Astrocyte (in vitro differentiated cells and primary cell): ENCODE results near the gene TRMT2A. TPM values are rescaled to one million over a fixed set of nuclear protein-coding genes. Genes with fewer than 3 reads are reported as not detected.
A peak's percentile ranks its signal among the peaks of the same experiment; 100 is the strongest.

Experiments used
- DNase-seq: peaks from one replicate; pipeline ENCODE4 v3.0.0-alpha.2; 2010; ENCODE audit warnings: low read depth
- FAIRE-seq: peaks from 2 replicates; lab custom pipeline; 2011; peaks lifted over from hg19 to GRCh38; lab: Jason Lieb, UNC
- H2AFZ ChIP-seq: 2 replicates; pipeline ENCODE4 v1.6.0; 2012; ENCODE audit warnings: low read depth, low read length, inconsistent platforms
- H3K27ac ChIP-seq: 2 replicates; pipeline ENCODE4 v1.5.1; 2011; ENCODE audit warnings: low read depth, low read length, inconsistent platforms
- H3K27me3 ChIP-seq: 2 replicates; pipeline ENCODE4 v1.6.0; 2011; ENCODE audit warnings: low read length, inconsistent platforms; ENCODE audit not compliant: insufficient read depth
- H3K36me3 ChIP-seq: 2 replicates; pipeline ENCODE4 v1.5.1; 2011; ENCODE audit warnings: low read length, inconsistent platforms; ENCODE audit not compliant: insufficient read depth
- H3K4me1 ChIP-seq: 2 replicates; pipeline ENCODE4 v1.5.1; 2011; ENCODE audit warnings: low read length, inconsistent platforms; ENCODE audit not compliant: insufficient read depth
- H3K4me2 ChIP-seq: 2 replicates; pipeline ENCODE4 v1.6.0; 2012; ENCODE audit warnings: low read length, inconsistent platforms
- H3K4me3 ChIP-seq: 2 replicates; pipeline ENCODE4 v1.5.1; 2011; ENCODE audit warnings: low read depth, mild to moderate bottlenecking, low read length, inconsistent platforms; ENCODE audit not compliant: insufficient read depth
- H3K79me2 ChIP-seq: 2 replicates; pipeline ENCODE4 v1.6.0; 2012; ENCODE audit warnings: mild to moderate bottlenecking, low read length, inconsistent platforms; ENCODE audit not compliant: insufficient read depth
- H3K9ac ChIP-seq: 2 replicates; pipeline ENCODE4 v1.6.0; 2012; ENCODE audit warnings: mild to moderate bottlenecking, low read length, inconsistent platforms
- H3K9me3 ChIP-seq: 2 replicates; pipeline ENCODE4 v1.5.1; 2012; ENCODE audit warnings: low read depth, mild to moderate bottlenecking, low read length, inconsistent platforms; ENCODE audit not compliant: insufficient read depth
- H4K20me1 ChIP-seq: 2 replicates; pipeline ENCODE4 v1.6.0; 2012; ENCODE audit warnings: low read length, inconsistent platforms; ENCODE audit not compliant: insufficient read depth
- H3K27ac Mint-ChIP-seq: one replicate; pipeline ENCODE4 v1.8.0; 2021; ENCODE audit warnings: mild to moderate bottlenecking, mixed read lengths; ENCODE audit not compliant: unreplicated experiment
- H3K27me3 Mint-ChIP-seq: one replicate; pipeline ENCODE4 v1.8.0; 2021; ENCODE audit warnings: low read depth, mixed read lengths; ENCODE audit not compliant: unreplicated experiment
- H3K36me3 Mint-ChIP-seq: one replicate; pipeline ENCODE4 v1.8.0; 2021; ENCODE audit warnings: low read depth, mixed read lengths; ENCODE audit not compliant: unreplicated experiment
- H3K4me1 Mint-ChIP-seq: one replicate; pipeline ENCODE4 v1.8.0; 2021; ENCODE audit warnings: low read depth, mixed read lengths; ENCODE audit not compliant: unreplicated experiment
- H3K4me3 Mint-ChIP-seq: one replicate; pipeline ENCODE4 v1.8.0; 2021; ENCODE audit warnings: mild to moderate bottlenecking, moderate library complexity, mixed read lengths; ENCODE audit not compliant: unreplicated experiment
- H3K9me3 Mint-ChIP-seq: one replicate; pipeline ENCODE4 v1.8.0; 2021; ENCODE audit warnings: mild to moderate bottlenecking, mixed read lengths; ENCODE audit not compliant: unreplicated experiment
- EZH2 ChIP-seq: IDR thresholded peaks from 2 replicates; pipeline ENCODE4 v1.6.1; 2012; ENCODE audit warnings: mild to moderate bottlenecking, low read length, inconsistent platforms; ENCODE audit not compliant: insufficient read depth
- total RNA-seq: library from RNA; stranded (reverse); gene quantifications from 2 replicates; pipeline ENCODE4 v1.2.1, GENCODE V29; 2021
- TF ChIP-seq, protein P1 (sequence below): IDR thresholded peaks from 2 replicates; pipeline ENCODE4 v1.5.1; 2011; ENCODE audit warnings: low read depth, mild to moderate bottlenecking, inconsistent platforms, low read length, moderate library complexity; ENCODE audit not compliant: insufficient read depth

TRMT2A gene
- total RNA-seq, 1 donor from 2014 or later: 32.9 TPM

DNA sequence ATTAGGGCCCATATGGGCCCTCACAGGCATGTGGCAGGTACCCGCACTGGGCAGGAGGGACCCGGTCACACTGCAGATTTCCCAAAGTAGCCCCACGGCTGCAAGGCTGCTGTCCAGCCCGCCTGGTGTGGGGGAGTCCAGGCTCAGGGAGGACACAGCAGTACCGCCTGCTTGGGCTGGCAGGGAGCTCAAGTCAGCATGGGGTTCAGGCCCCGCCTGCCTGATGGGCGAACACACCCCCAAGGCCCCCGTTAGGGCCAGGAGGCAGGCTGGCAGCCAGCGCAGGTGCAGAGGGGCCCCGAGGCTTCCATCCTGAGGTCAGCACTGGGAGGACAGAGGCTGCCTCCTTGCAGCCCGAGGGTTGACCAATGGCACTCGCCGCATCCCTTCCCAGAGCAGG is 20.1 kb upstream of the TRMT2A start:
- H3K27ac ChIP-seq: no peak overlapping the region
- Mint-ChIP-seq H3K27ac (no peak overlapping the region), H3K4me1 (peaks cover 25% of the 10 kb centered on the region), H3K9me3 (no peaks in the 10 kb centered on the region), H3K27me3 (no peaks in the 10 kb centered on the region), H3K4me3 (peak overlapping the region; percentile 27), H3K36me3 (peaks cover 10% of the 10 kb centered on the region)
- H3K27me3 ChIP-seq: no peaks in the 10 kb centered on the region
- DNase-seq: no peak
- TF ChIP-seq, protein P1, sequence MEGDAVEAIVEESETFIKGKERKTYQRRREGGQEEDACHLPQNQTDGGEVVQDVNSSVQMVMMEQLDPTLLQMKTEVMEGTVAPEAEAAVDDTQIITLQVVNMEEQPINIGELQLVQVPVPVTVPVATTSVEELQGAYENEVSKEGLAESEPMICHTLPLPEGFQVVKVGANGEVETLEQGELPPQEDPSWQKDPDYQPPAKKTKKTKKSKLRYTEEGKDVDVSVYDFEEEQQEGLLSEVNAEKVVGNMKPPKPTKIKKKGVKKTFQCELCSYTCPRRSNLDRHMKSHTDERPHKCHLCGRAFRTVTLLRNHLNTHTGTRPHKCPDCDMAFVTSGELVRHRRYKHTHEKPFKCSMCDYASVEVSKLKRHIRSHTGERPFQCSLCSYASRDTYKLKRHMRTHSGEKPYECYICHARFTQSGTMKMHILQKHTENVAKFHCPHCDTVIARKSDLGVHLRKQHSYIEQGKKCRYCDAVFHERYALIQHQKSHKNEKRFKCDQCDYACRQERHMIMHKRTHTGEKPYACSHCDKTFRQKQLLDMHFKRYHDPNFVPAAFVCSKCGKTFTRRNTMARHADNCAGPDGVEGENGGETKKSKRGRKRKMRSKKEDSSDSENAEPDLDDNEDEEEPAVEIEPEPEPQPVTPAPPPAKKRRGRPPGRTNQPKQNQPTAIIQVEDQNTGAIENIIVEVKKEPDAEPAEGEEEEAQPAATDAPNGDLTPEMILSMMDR: no peak
- no peak for TF ChIP-seq EZH2
- H3K79me2 ChIP-seq: peaks cover 88% of the 10 kb centered on the region
- H3K9ac ChIP-seq: no peak overlapping the region
- no peaks in the 10 kb centered on the region for H3K9me3 ChIP-seq
- FAIRE-seq: no peak
- H3K36me3 ChIP-seq: no peaks in the 10 kb centered on the region
- no peak overlapping the region for H3K4me3 ChIP-seq
- H2AFZ ChIP-seq: no peak overlapping the region
- no peak overlapping the region for H3K4me2 ChIP-seq
- H3K4me1 ChIP-seq: peaks cover 32% of the 10 kb centered on the region
- peaks cover 78% of the 10 kb centered on the region for H4K20me1 ChIP-seq

DNA sequence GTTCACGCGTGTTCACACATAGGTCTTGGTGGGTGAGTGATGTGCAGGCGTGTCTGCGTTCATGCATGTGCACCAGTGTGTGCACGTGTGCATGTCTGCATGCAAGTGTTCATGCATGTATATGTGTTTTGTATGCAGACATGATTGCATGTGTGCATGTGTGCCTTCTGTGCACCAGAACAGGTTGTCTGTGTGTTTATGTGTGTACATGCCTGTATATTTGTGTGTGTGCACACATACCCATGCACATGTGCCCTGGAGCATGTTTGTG is 19.5 kb upstream of the TRMT2A start:
- DNase-seq (no peak), FAIRE-seq (no peak)
- Histone ChIP-seq H3K4me2 (no peak overlapping the region), H3K36me3 (no peaks in the 10 kb centered on the region), H3K9me3 (no peaks in the 10 kb centered on the region), H4K20me1 (peaks cover 72% of the 10 kb centered on the region), H3K79me2 (peaks cover 91% of the 10 kb centered on the region), H2AFZ (no peak overlapping the region), H3K27ac (no peak overlapping the region), H3K27me3 (no peaks in the 10 kb centered on the region), H3K4me1 (peaks cover 26% of the 10 kb centered on the region), H3K4me3 (no peak overlapping the region), H3K9ac (no peak overlapping the region)
- no peak for TF ChIP-seq EZH2
- TF ChIP-seq, protein P1: no peak
- H3K9me3 Mint-ChIP-seq: no peaks in the 10 kb centered on the region
- H3K27ac Mint-ChIP-seq: no peak overlapping the region
- no peak overlapping the region for H3K4me3 Mint-ChIP-seq
- H3K36me3 Mint-ChIP-seq: peaks cover 10% of the 10 kb centered on the region
- peaks cover 22% of the 10 kb centered on the region for H3K4me1 Mint-ChIP-seq
- H3K27me3 Mint-ChIP-seq: no peaks in the 10 kb centered on the region

DNA sequence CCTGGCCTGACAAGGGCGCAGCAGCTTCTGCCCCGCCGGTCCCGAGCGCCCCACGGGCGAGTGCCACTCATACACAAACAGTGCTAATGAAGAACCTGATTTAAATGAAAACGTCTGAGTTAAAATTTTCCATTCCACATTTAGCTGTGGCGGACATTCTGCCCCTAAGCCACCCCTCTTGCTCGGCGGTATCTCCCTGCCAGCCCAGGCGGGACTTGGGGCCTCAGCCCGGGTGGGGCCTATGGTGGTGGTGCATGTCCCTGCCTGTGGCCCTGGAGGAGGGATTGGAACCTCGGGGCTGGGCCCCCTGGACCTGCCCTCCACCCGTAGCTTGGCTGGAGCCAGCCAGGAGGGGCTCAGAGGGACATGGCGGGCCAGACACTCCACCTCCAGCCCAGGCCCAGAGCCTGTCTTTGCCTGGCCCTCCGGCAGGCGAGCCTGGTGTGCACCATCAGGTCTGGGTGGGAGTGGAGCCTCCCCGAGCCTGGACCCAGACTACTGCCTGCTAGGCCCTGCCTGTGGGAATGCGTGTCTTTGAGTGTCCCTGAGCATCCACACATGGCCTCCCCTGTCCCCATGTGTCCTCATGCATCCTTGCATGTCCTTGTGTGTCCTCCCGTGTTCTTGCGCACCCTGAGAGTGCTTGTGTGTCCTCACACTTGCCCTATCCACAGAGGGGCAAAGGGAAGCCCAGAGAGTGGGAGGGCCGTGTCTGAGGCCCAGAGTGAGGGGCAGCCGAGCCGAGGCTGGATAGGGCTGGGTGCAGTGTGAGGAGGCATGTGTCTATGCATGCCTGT is 19.0 kb upstream of the TRMT2A start:
- no peaks in the 10 kb centered on the region for H3K36me3 ChIP-seq
- FAIRE-seq (no peak), DNase-seq (no peak)
- H3K79me2 ChIP-seq: peaks cover 88% of the 10 kb centered on the region
- Mint-ChIP-seq H3K36me3 (peaks cover 10% of the 10 kb centered on the region), H3K4me3 (no peak overlapping the region), H3K27ac (no peak overlapping the region), H3K9me3 (no peaks in the 10 kb centered on the region), H3K27me3 (no peaks in the 10 kb centered on the region), H3K4me1 (peaks cover 22% of the 10 kb centered on the region)
- TF ChIP-seq, protein P1: no peak
- TF ChIP-seq EZH2: no peak
- H2AFZ ChIP-seq: no peak overlapping the region
- H3K9me3 ChIP-seq: no peaks in the 10 kb centered on the region
- H3K27me3 ChIP-seq: no peaks in the 10 kb centered on the region
- no peak overlapping the region for H3K27ac ChIP-seq
- H4K20me1 ChIP-seq: peaks cover 67% of the 10 kb centered on the region
- no peak overlapping the region for H3K9ac ChIP-seq
- peaks cover 21% of the 10 kb centered on the region for H3K4me1 ChIP-seq
- H3K4me2 ChIP-seq: no peak overlapping the region
- no peak overlapping the region for H3K4me3 ChIP-seq
